ENCODE data around the gene MCL1.

DNA sequence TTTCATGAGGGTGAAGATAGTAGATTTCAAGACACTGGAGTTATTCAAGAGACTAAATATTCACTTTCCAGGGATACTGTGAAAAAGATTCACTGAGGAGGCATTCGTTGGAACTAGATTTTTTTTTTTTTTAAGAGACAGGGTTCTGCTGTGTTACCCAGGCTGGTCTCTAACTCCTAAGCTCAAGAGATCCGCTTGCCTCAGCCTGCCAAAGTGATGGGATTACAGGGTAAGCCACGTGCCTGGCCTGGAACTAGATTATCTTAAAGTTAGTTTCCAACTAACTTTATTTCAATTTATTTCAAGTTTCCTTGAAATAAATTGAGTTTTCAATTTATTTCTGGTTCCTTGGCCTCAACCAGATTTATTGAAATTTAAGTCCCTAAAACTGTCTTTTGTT, 24.3 kb upstream of the MCL1 start:
- no peak for TF ChIP-seq POLR2AphosphoS5 (IDR thresholded peaks at IDR 0.05; ENCODE audit: low read depth, low read length)
- TF ChIP-seq SPI1 (IDR thresholded peaks at IDR 0.05; ENCODE audit: low read depth, low read length) = no peak
- TF ChIP-seq POLR2A (IDR thresholded peaks at IDR 0.05; ENCODE audit: low read depth, low read length) = no peak
- TF ChIP-seq TAF1 (IDR thresholded peaks at IDR 0.05; ENCODE audit: low read depth, low read length) = no peak
- no peak for TF ChIP-seq PAX5 (IDR thresholded peaks at IDR 0.05; ENCODE audit: insufficient read depth, low read length, severe bottlenecking)
